Non-pigmented ciliary epithelial cell (primary cell): ENCODE measurements around the gene FOSL2.

Source experiments
- DNase-seq: peaks from one replicate; pipeline ENCODE4 v3.0.0-alpha.2; 2010; ENCODE audit warnings: low read depth

Gene FOSL2

GRCh38 chr2:28451793-28452533, 59.3 kb downstream of the FOSL2 start:
- no peak for DNase-seq

- DNase-seq: no peak
Measured at GRCh38 chr2:28452534-28453081, 60.0 kb downstream of the FOSL2 start.

- no peak for DNase-seq
Measured at GRCh38 chr2:28453396-28453795, 60.7 kb downstream of the FOSL2 start.

- DNase-seq: no peak
Measured at GRCh38 chr2:28454016-28454930, 61.6 kb downstream of the FOSL2 start.

- DNase-seq: no peak
Measured at GRCh38 chr2:28457237-28457636, 64.6 kb downstream of the FOSL2 start.

- no peak for DNase-seq
Measured at GRCh38 chr2:28461056-28461455, 68.4 kb downstream of the FOSL2 start.

GRCh38 chr2:28462122-28462521, 69.5 kb downstream of the FOSL2 start:
- DNase-seq: no peak

- no peak for DNase-seq
Measured at GRCh38 chr2:28463211-28463816, 70.7 kb downstream of the FOSL2 start.

GRCh38 chr2:28463893-28464292, 71.2 kb downstream of the FOSL2 start:
- DNase-seq: no peak

GRCh38 chr2:28465148-28465885, 72.7 kb downstream of the FOSL2 start:
- no peak for DNase-seq
